Osteocyte (in vitro differentiated cells): Measurements from ENCODE around the gene MEGF11. TPM values are rescaled to one million over a fixed set of nuclear protein-coding genes. Genes with fewer than 3 reads are reported as not detected.

ENCODE experiments used
- DNase-seq: peaks from one replicate; pipeline ENCODE4 v3.0.0; 2021; ENCODE audit warnings: mixed read lengths; ENCODE audit not compliant: unreplicated experiment; ENCODE audit errors: extremely low spot score
- H3K27ac Mint-ChIP-seq: one replicate; pipeline ENCODE4 v1.8.0; 2021; ENCODE audit warnings: mild to moderate bottlenecking, mixed read lengths; ENCODE audit not compliant: unreplicated experiment
- H3K27me3 Mint-ChIP-seq: one replicate; pipeline ENCODE4 v1.8.0; 2021; ENCODE audit warnings: mixed read lengths; ENCODE audit not compliant: unreplicated experiment
- H3K36me3 Mint-ChIP-seq: one replicate; pipeline ENCODE4 v1.8.0; 2021; ENCODE audit warnings: mixed read lengths; ENCODE audit not compliant: unreplicated experiment
- H3K4me1 Mint-ChIP-seq: one replicate; pipeline ENCODE4 v1.8.0; 2021; ENCODE audit warnings: mixed read lengths; ENCODE audit not compliant: unreplicated experiment
- H3K4me3 Mint-ChIP-seq: one replicate; pipeline ENCODE4 v1.8.0; 2021; ENCODE audit warnings: mild to moderate bottlenecking, moderate library complexity, mixed read lengths; ENCODE audit not compliant: unreplicated experiment
- H3K9me3 Mint-ChIP-seq: one replicate; pipeline ENCODE4 v1.8.0; 2021; ENCODE audit warnings: mixed read lengths; ENCODE audit not compliant: unreplicated experiment
- total RNA-seq: library from RNA; stranded (reverse); gene quantifications from 2 replicates; pipeline ENCODE4 v1.2.1, GENCODE V29; 2021
- TF ChIP-seq, protein P1 (sequence below): fragments of 200-600 bp; sonication (generic); IDR thresholded peaks from 2 replicates; pipeline ENCODE4 v1.5.0; 2021; ENCODE audit warnings: antibody characterized with exemption, mild to moderate bottlenecking, moderate library complexity

MEGF11 gene
- total RNA-seq, 1 donor from 2014 or later = not detected

DNA sequence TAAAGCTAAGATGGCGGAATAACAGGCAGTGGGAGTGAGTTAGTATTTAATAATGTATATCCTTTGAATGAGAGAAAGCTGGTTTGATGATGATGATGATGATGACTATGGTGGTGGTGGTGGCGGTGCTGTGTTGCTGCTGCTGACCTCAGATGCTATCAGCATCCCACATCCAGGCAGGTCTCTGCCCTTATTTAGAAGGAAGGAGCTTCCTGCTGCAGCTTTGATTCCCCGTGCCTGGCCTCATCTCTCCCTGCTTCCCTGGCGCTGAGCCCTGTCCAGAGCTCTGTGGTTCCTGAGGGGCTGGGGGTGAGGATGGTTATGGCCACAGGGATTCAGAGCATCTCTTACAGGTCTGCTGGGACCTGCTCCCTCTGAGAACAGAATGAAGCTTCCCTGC is 311.1 kb downstream of the MEGF11 start:
- no peak overlapping the region for H3K4me3 Mint-ChIP-seq

DNA sequence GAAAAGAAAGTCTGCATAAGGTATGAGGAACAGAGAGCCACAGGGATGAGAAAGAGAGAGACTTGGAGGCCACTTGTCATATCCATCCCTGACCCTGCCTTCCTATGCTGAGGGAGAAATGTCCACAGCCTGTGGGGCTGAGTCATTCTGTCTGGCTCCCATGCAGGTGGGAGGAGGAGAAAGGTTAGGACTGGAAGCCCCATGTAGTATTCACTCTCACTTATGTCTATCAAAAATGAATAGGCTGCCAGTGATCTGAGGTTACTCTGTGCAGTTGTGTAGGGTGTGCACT is 313.0 kb downstream of the MEGF11 start:
- H3K27ac Mint-ChIP-seq = peak overlapping the region; percentile 41
- TF ChIP-seq, protein P1, sequence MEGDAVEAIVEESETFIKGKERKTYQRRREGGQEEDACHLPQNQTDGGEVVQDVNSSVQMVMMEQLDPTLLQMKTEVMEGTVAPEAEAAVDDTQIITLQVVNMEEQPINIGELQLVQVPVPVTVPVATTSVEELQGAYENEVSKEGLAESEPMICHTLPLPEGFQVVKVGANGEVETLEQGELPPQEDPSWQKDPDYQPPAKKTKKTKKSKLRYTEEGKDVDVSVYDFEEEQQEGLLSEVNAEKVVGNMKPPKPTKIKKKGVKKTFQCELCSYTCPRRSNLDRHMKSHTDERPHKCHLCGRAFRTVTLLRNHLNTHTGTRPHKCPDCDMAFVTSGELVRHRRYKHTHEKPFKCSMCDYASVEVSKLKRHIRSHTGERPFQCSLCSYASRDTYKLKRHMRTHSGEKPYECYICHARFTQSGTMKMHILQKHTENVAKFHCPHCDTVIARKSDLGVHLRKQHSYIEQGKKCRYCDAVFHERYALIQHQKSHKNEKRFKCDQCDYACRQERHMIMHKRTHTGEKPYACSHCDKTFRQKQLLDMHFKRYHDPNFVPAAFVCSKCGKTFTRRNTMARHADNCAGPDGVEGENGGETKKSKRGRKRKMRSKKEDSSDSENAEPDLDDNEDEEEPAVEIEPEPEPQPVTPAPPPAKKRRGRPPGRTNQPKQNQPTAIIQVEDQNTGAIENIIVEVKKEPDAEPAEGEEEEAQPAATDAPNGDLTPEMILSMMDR = no peak
- peaks cover 19% of the 10 kb centered on the region for H3K4me1 Mint-ChIP-seq
- no peak for DNase-seq
- H3K4me3 Mint-ChIP-seq = no peak overlapping the region
- no peaks in the 10 kb centered on the region for H3K36me3 Mint-ChIP-seq
- peaks cover 18% of the 10 kb centered on the region for H3K27me3 Mint-ChIP-seq
- no peaks in the 10 kb centered on the region for H3K9me3 Mint-ChIP-seq

More for the DNA sequence above, 311.1 kb downstream of the MEGF11 start:
- Mint-ChIP-seq H3K36me3 (no peaks in the 10 kb centered on the region), H3K4me1 (peaks cover 19% of the 10 kb centered on the region), H3K27ac (no peak overlapping the region), H3K27me3 (peaks cover 26% of the 10 kb centered on the region), H3K9me3 (no peaks in the 10 kb centered on the region)
- TF ChIP-seq, protein P1 = no peak
- no peak for DNase-seq

DNA sequence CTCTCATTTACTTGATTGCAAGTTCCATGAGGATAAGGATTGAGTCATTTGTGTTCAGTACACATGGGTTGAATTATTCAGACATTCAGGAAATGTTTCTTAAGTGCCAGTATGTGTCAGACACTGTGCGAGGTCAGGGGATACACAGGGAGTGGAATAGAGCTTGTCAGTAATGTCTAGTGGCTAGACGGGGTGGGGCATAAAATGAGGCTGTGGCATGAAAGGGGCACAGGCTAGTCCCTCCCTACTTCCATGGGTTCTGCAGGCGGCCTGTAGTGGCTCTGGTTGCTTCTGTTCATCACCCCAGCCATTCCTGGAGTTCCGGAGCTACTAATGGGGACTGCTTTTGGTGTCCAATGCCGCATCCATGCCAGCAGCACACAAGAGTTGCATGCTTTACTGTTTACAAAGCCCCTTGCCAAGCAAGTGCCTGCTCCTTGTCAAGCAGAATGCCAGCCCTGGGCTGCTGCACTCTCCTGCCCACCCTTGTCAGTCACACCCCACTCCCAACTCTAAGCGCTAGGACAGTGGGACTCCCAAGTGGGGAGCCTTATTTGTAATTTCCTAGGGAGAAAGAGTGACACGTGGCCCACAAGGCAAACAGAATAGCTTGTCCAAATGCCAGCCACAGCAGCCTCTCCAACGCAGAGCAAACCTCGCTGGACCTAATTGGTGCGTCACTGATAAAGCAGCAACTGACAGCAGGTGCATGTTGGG is 313.5 kb downstream of the MEGF11 start:
- TF ChIP-seq, protein P1 = no peak
- H3K36me3 Mint-ChIP-seq = no peaks in the 10 kb centered on the region
- no peak for DNase-seq
- peak overlapping the region; percentile 61 for H3K27ac Mint-ChIP-seq
- peaks cover 18% of the 10 kb centered on the region for H3K27me3 Mint-ChIP-seq
- H3K9me3 Mint-ChIP-seq = no peaks in the 10 kb centered on the region
- H3K4me1 Mint-ChIP-seq = peaks cover 19% of the 10 kb centered on the region
- H3K4me3 Mint-ChIP-seq = no peak overlapping the region

DNA sequence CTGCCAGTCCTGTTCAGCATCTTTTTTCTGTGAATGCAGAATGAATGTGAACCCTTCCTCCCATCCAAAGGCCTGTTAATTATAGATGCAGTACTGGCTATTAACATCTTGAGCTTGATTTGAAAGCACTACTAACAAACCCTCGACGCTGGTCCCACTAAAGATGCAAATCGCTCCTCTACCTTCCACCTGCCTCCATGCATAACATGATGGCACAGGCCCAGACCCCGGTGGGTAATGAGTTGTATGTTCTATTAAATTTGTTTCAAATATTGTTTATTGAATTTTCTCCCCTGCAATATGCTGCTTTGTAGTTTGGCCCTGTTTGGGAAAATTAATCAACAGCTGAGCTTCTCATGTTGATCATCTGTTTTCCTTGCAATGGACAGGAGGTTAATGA is 314.9 kb downstream of the MEGF11 start:
- no peak overlapping the region for H3K4me3 Mint-ChIP-seq
- H3K36me3 Mint-ChIP-seq = no peaks in the 10 kb centered on the region
- peaks cover 9% of the 10 kb centered on the region for H3K27me3 Mint-ChIP-seq
- peaks cover 19% of the 10 kb centered on the region for H3K4me1 Mint-ChIP-seq
- TF ChIP-seq, protein P1 = no peak
- DNase-seq = no peak
- H3K27ac Mint-ChIP-seq = no peak overlapping the region
- H3K9me3 Mint-ChIP-seq = no peaks in the 10 kb centered on the region

DNA sequence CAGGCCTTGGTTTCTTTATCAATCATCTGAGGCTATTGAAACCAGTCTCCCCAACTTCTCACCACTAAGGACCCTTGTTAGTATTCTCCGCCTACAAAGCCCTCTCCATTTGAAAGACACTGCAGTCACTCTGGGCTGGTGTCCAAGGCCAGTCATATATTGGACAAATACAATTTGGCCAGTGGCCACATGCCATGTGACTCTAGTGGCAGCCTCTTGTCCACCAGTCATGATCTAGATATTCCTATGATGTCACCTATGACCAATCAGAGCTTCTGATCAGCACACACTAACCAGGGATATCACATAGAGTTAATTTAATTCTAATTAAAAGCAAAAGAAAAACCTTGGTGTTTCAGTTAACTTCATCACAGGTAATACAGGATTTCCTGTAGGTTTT is 316.1 kb downstream of the MEGF11 start:
- H3K4me3 Mint-ChIP-seq = no peak overlapping the region
- no peak for DNase-seq
- TF ChIP-seq, protein P1 = no peak
- H3K9me3 Mint-ChIP-seq = no peaks in the 10 kb centered on the region
- H3K27me3 Mint-ChIP-seq = peaks cover 7% of the 10 kb centered on the region
- no peak overlapping the region for H3K27ac Mint-ChIP-seq
- H3K36me3 Mint-ChIP-seq = no peaks in the 10 kb centered on the region
- peaks cover 19% of the 10 kb centered on the region for H3K4me1 Mint-ChIP-seq
